CD4-positive, alpha-beta T cell (primary cell): ENCODE data around the gene NDFIP2. TPM values are rescaled to one million over a fixed set of nuclear protein-coding genes. Genes with fewer than 3 reads are reported as not detected.

Experiments used
- ATAC-seq: fragments of 200-7000 bp; cut with Tn5 transposase; one replicate; pipeline ENCODE4 v1.10.0; 2022; ENCODE audit warnings: mild to moderate bottlenecking; ENCODE audit not compliant: poor library complexity
- CTCF ChIA-PET: fragments of 350-600 bp; sonication (Branson Sonifier 250); formaldehyde crosslinking; loops from one replicate; lab custom pipeline; 2021; ENCODE audit warnings: antibody characterized with exemption, inconsistent platforms; lab: Charles Lee
- POLR2A ChIA-PET: fragments of 350-600 bp; sonication (Branson Sonifier 250); formaldehyde crosslinking; loops from one replicate; lab custom pipeline; 2021; ENCODE audit warnings: antibody characterized with exemption, inconsistent platforms; lab: Charles Lee
- DNase-seq, 14 experiments: peaks; one replicate each; pipeline ENCODE4 v3.0.0-alpha.2; 2013 to 2020; ENCODE audit warnings: mixed read lengths in 2 of 14
- H3K27ac ChIP-seq, 2 donors: one replicate each; pipeline versions ENCODE4 v1.5.1 to v1.7.0; 2013; ENCODE audit warnings: low read length in 2 of 2, low read depth in 1 of 2, mild to moderate bottlenecking in 1 of 2
- H3K27me3 ChIP-seq, 2 experiments: 1 replicate in 1 of 2; 2 replicates in 1 of 2; pipeline versions ENCODE4 v1.6.1 to v1.7.0; 2013; ENCODE audit warnings: low read length in 2 of 2, control low read depth in 1 of 2, mild to moderate bottlenecking in 1 of 2, moderate library complexity in 1 of 2; ENCODE audit not compliant: insufficient read depth in 2 of 2, control insufficient read depth in 1 of 2
- H3K36me3 ChIP-seq: one replicate; pipeline ENCODE4 v1.6.1; 2013; ENCODE audit warnings: low read length, control low read depth; ENCODE audit not compliant: insufficient read depth
- H3K4me1 ChIP-seq: one replicate; pipeline ENCODE4 v1.6.1; 2013; ENCODE audit warnings: low read length, control low read depth; ENCODE audit not compliant: insufficient read depth
- H3K4me3 ChIP-seq: one replicate; pipeline ENCODE4 v1.5.1; 2013; ENCODE audit warnings: mild to moderate bottlenecking, low read length, moderate library complexity
- H3K9me3 ChIP-seq, 2 experiments: 1 replicate in 1 of 2; 2 replicates in 1 of 2; pipeline versions ENCODE4 v1.6.1 to v1.7.0; 2013; ENCODE audit warnings: low read length in 2 of 2, mild to moderate bottlenecking in 2 of 2, control low read depth in 1 of 2, moderate library complexity in 1 of 2; ENCODE audit not compliant: control insufficient read depth in 1 of 2, insufficient read depth in 1 of 2
- H3K27ac Mint-ChIP-seq: one replicate; pipeline ENCODE4 v1.8.0; 2020; ENCODE audit warnings: mixed read lengths
- H3K27me3 Mint-ChIP-seq: one replicate; pipeline ENCODE4 v1.8.0; 2021; ENCODE audit warnings: mixed read lengths
- H3K36me3 Mint-ChIP-seq: one replicate; pipeline ENCODE4 v1.8.0; 2021; ENCODE audit warnings: low read depth, mixed read lengths
- H3K4me1 Mint-ChIP-seq: one replicate; pipeline ENCODE4 v1.8.0; 2021; ENCODE audit warnings: low read depth, mixed read lengths
- H3K4me3 Mint-ChIP-seq: one replicate; pipeline ENCODE4 v1.8.0; 2020; ENCODE audit warnings: mild to moderate bottlenecking, mixed read lengths
- H3K9me3 Mint-ChIP-seq: one replicate; pipeline ENCODE4 v1.8.0; 2020; ENCODE audit warnings: mixed read lengths
- intact Hi-C, 2 experiments: fragments of 100-400 bp; cut with DNase I in 1 of 2; cut with micrococcal nuclease in 1 of 2; formaldehyde crosslinking; loops; one replicate each; pipeline versions ENCODE4 v1.15.1 to v1.9.0; 2023 to 2025; cut with DNase I, micrococcal nuclease
- total RNA-seq, 174 experiments: library from RNA in 2 of 174; stranded (reverse) in 2 of 174; gene quantifications; one replicate each; pipeline ENCODE4 v1.2.3 and lab custom pipeline; 2021 to 2026
- TF ChIP-seq, protein P1 (sequence below): fragments of 200-600 bp; IDR thresholded peaks from one replicate; pipeline ENCODE4 v1.8.0; 2022; ENCODE audit warnings: antibody characterized with exemption, mild to moderate bottlenecking

The NDFIP2 gene
- total RNA-seq, 2 experiments from 2014 or later = 3.2 to 3.4 TPM

DNA sequence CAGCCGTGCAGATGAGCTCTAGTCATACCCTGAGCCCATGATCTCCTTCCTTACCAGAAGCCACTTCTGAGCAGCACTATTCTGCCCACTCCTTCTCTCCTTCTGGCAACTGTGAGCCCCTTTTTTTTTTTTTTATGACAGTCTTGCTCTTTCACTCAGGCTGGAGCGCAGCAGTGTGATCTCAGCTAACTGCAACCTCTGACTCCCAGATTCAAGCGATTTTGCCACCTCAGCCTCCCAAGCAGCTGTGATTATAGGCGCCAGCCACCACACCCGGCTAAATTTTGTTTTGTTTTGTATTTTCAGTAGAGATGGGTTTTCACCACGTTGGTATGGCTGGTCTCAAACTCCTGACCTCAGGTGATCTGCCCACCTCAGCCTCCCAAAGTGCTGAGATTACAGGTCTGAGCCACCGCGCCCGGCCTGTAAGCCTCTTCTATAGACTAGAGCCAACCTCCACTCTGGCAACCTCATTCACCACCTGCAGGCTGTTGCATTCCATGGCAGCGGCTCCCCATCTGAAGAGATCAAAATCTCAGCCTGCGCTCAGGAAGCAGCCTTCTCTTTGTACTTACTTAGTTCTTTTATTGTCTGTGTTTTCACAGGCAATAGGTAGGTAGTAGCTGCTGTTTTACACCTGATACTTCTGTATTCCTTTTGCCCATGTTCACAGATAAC lies 34.8 kb upstream of the NDFIP2 start:
- H3K9me3 Mint-ChIP-seq = no peaks in the 10 kb centered on the region
- H3K36me3 Mint-ChIP-seq = no peaks in the 10 kb centered on the region
- Histone ChIP-seq H3K27ac (no peak overlapping the region), H3K9me3 (no peaks in the 10 kb centered on the region), H3K36me3 (no peaks in the 10 kb centered on the region), H3K27me3 (no peaks in the 10 kb centered on the region), H3K4me3 (no peak overlapping the region), H3K4me1 (peaks cover 10% of the 10 kb centered on the region)
- no peaks in the 10 kb centered on the region for H3K27me3 Mint-ChIP-seq
- ChIA-PET CTCF (interaction anchor here (0.9 to 1.4 kb wide), 3 partner anchors 13 to 35 kb away, joined by 3 to 5 read pairs (median 3); no protein-coding TSS in a partner anchor), POLR2A (interaction anchor here (0.7 kb wide), 1 partner anchor 35 kb away, joined by 3 read pairs; no protein-coding TSS in a partner anchor)
- no peak overlapping the region for H3K27ac Mint-ChIP-seq
- no peak overlapping the region for H3K4me3 Mint-ChIP-seq
- ATAC-seq (peak; percentile 80), DNase-seq (peak in 5 of 14 experiments; percentile 8 to 46 (median 30))
- intact Hi-C loops = no loop called here
- TF ChIP-seq, protein P1, sequence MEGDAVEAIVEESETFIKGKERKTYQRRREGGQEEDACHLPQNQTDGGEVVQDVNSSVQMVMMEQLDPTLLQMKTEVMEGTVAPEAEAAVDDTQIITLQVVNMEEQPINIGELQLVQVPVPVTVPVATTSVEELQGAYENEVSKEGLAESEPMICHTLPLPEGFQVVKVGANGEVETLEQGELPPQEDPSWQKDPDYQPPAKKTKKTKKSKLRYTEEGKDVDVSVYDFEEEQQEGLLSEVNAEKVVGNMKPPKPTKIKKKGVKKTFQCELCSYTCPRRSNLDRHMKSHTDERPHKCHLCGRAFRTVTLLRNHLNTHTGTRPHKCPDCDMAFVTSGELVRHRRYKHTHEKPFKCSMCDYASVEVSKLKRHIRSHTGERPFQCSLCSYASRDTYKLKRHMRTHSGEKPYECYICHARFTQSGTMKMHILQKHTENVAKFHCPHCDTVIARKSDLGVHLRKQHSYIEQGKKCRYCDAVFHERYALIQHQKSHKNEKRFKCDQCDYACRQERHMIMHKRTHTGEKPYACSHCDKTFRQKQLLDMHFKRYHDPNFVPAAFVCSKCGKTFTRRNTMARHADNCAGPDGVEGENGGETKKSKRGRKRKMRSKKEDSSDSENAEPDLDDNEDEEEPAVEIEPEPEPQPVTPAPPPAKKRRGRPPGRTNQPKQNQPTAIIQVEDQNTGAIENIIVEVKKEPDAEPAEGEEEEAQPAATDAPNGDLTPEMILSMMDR = no peak
- H3K4me1 Mint-ChIP-seq = peaks cover 54% of the 10 kb centered on the region

DNA sequence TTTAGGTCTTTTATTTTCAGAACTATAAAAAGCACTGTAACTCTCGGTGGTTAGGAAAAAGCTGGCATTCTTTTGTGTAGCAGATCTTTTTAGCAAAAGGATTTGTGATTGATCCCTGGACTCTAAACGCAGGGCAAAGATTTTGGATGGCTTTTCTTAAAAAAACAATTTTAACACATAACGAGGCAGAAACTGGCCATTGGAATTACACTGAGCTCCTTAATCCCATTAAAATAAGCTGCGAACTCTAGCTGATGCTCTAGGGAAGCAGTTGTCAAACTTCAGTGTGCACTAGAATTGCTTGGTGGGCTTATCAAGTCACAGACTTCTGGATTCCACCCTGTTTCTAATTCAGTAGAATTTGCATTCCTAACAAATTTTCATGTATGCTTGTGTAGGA lies 33.8 kb upstream of the NDFIP2 start:
- ChIA-PET CTCF (interaction anchor here (0.7 to 1.4 kb wide), 2 partner anchors 14 to 108 kb away, joined by 3 to 5 read pairs; no protein-coding TSS in a partner anchor), POLR2A (no interaction called here)
- H3K27ac ChIP-seq = no peak overlapping the region
- Mint-ChIP-seq H3K9me3 (no peaks in the 10 kb centered on the region), H3K4me3 (no peak overlapping the region), H3K36me3 (no peaks in the 10 kb centered on the region), H3K27ac (no peak overlapping the region), H3K4me1 (peaks cover 64% of the 10 kb centered on the region), H3K27me3 (no peaks in the 10 kb centered on the region)
- no peaks in the 10 kb centered on the region for H3K9me3 ChIP-seq
- TF ChIP-seq, protein P1 = no peak
- no peak for DNase-seq
- no peak for ATAC-seq
- peaks cover 16% of the 10 kb centered on the region for H3K4me1 ChIP-seq
- no peak overlapping the region for H3K4me3 ChIP-seq
- intact Hi-C loops = no loop called here
- no peaks in the 10 kb centered on the region for H3K36me3 ChIP-seq
- H3K27me3 ChIP-seq = no peaks in the 10 kb centered on the region

DNA sequence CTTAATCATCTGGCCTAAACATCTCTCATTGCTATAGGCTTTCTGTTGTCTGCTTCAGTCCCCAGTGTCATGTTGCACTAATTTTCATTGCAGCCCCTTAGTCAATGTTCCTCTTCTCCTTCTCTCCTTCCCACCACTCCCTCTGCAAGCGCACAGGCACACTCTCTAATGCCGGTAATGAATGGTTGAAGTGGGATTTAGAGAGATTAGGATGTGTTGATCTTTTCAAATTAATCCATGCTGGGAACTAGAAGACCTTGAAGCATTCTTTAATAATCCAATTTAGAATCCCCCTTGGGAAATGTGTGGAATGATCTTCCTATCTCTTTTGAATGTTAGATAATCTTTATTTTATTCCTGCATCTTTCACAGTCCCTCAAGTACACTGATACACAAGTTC lies 33.2 kb upstream of the NDFIP2 start:
- POLR2A ChIA-PET = no interaction called here
- H3K27ac Mint-ChIP-seq = no peak overlapping the region
- Histone ChIP-seq H3K36me3 (no peaks in the 10 kb centered on the region), H3K9me3 (no peaks in the 10 kb centered on the region), H3K4me3 (no peak overlapping the region), H3K4me1 (peaks cover 16% of the 10 kb centered on the region), H3K27ac (no peak overlapping the region), H3K27me3 (no peaks in the 10 kb centered on the region)
- intact Hi-C loops = no loop called here
- no peaks in the 10 kb centered on the region for H3K27me3 Mint-ChIP-seq
- no peaks in the 10 kb centered on the region for H3K36me3 Mint-ChIP-seq
- peaks cover 70% of the 10 kb centered on the region for H3K4me1 Mint-ChIP-seq
- H3K4me3 Mint-ChIP-seq = no peak overlapping the region
- TF ChIP-seq, protein P1 = no peak
- H3K9me3 Mint-ChIP-seq = no peaks in the 10 kb centered on the region
- DNase-seq (no peak), ATAC-seq (no peak)
- CTCF ChIA-PET = no interaction called here
